ENCODE data around the gene SHANK1. TPM values are rescaled to one million over a fixed set of nuclear protein-coding genes. Genes with fewer than 3 reads are reported as not detected.

Gene SHANK1
- total RNA-seq, 4 donors from 2014 or later = 4.0 to 6.5 TPM; not detected in 2

Other genes with a start within 250 kb of the SHANK1 start
- 100 to 1,000 TPM in 1 of 4 donors, 10 to 100 TPM in 3; 30.5 to 121 (median 45.8) TPM for gene EMC10, start 243.3 kb downstream of the SHANK1 start, total RNA-seq
- 1 to 10 TPM in 2 of 4 donors, under 1 TPM in 1, not detected in 1; 0.62 to 5.4 (median 1.8) TPM for gene GARIN5A, start 243.0 kb downstream of the SHANK1 start, total RNA-seq
- gene JOSD2, start 208.6 kb downstream of the SHANK1 start, total RNA-seq = 10 to 100 TPM in 1 of 4 donors, 1 to 10 TPM in 3; 1.8 to 22.8 (median 5.5) TPM
- not detected for gene ASPDH, start 205.9 kb downstream of the SHANK1 start, total RNA-seq
- gene LRRC4B, start 151.4 kb downstream of the SHANK1 start, total RNA-seq = 10 to 100 TPM in 2 of 4 donors, 1 to 10 TPM in 2; 2.4 to 38.0 (median 13.2) TPM
- gene SYT3, start 79.9 kb downstream of the SHANK1 start, total RNA-seq = under 1 TPM in 1 of 4 donors, not detected in 3; 0.14 TPM
- not detected for gene C19orf81, start 70.4 kb downstream of the SHANK1 start, total RNA-seq
- 100 to 1,000 TPM in 1 of 4 donors, 10 to 100 TPM in 1, 1 to 10 TPM in 2; 1.5 to 105 (median 10.9) TPM for gene CLEC11A, start 3.6 kb upstream of the SHANK1 start, total RNA-seq
- gene GPR32, start 50.7 kb upstream of the SHANK1 start, total RNA-seq = not detected
- not detected for gene ACP4, start 70.6 kb upstream of the SHANK1 start, total RNA-seq
- gene KLK1, start 104.0 kb upstream of the SHANK1 start, total RNA-seq = under 1 TPM in 1 of 4 donors, not detected in 3; 0.82 TPM
- gene KLK15, start 113.8 kb upstream of the SHANK1 start, total RNA-seq = not detected
- 1 to 10 TPM in 1 of 4 donors, not detected in 3; 1.4 TPM for gene KLK3, start 135.1 kb upstream of the SHANK1 start, total RNA-seq
- under 1 TPM in 1 of 4 donors, not detected in 3; 0.41 TPM for gene KLK2, start 153.6 kb upstream of the SHANK1 start, total RNA-seq
- gene KLK4, start 191.6 kb upstream of the SHANK1 start, total RNA-seq = 1 to 10 TPM in 1 of 4 donors, not detected in 3; 3.4 TPM
- gene KLK5, start 233.2 kb upstream of the SHANK1 start, total RNA-seq = 1 to 10 TPM in 1 of 4 donors, under 1 TPM in 1, not detected in 2; 0.69 to 1.0 TPM
- gene KLK6, start 249.8 kb upstream of the SHANK1 start, total RNA-seq = 1 to 10 TPM in 1 of 4 donors, under 1 TPM in 1, not detected in 2; 0.46 to 1.0 TPM